Osteocyte (in vitro differentiated cells): ENCODE data around the gene TSGA10. TPM values are rescaled to one million over a fixed set of nuclear protein-coding genes. Genes with fewer than 3 reads are reported as not detected.

Source experiments
- DNase-seq: peaks from one replicate; pipeline ENCODE4 v3.0.0; 2021; ENCODE audit warnings: mixed read lengths; ENCODE audit not compliant: unreplicated experiment; ENCODE audit errors: extremely low spot score
- H3K27ac Mint-ChIP-seq: one replicate; pipeline ENCODE4 v1.8.0; 2021; ENCODE audit warnings: mild to moderate bottlenecking, mixed read lengths; ENCODE audit not compliant: unreplicated experiment
- H3K27me3 Mint-ChIP-seq: one replicate; pipeline ENCODE4 v1.8.0; 2021; ENCODE audit warnings: mixed read lengths; ENCODE audit not compliant: unreplicated experiment
- H3K36me3 Mint-ChIP-seq: one replicate; pipeline ENCODE4 v1.8.0; 2021; ENCODE audit warnings: mixed read lengths; ENCODE audit not compliant: unreplicated experiment
- H3K4me1 Mint-ChIP-seq: one replicate; pipeline ENCODE4 v1.8.0; 2021; ENCODE audit warnings: mixed read lengths; ENCODE audit not compliant: unreplicated experiment
- H3K4me3 Mint-ChIP-seq: one replicate; pipeline ENCODE4 v1.8.0; 2021; ENCODE audit warnings: mild to moderate bottlenecking, moderate library complexity, mixed read lengths; ENCODE audit not compliant: unreplicated experiment
- H3K9me3 Mint-ChIP-seq: one replicate; pipeline ENCODE4 v1.8.0; 2021; ENCODE audit warnings: mixed read lengths; ENCODE audit not compliant: unreplicated experiment
- total RNA-seq: library from RNA; stranded (reverse); gene quantifications from 2 replicates; pipeline ENCODE4 v1.2.1, GENCODE V29; 2021
- TF ChIP-seq, protein P1 (sequence below): fragments of 200-600 bp; sonication (generic); IDR thresholded peaks from 2 replicates; pipeline ENCODE4 v1.5.0; 2021; ENCODE audit warnings: antibody characterized with exemption, mild to moderate bottlenecking, moderate library complexity

The TSGA10 gene
- total RNA-seq, 1 donor from 2014 or later: 3.6 TPM

GRCh38 chr2:99181624-99182000 is 26.9 kb upstream of the TSGA10 start:
- peaks cover 34% of the 10 kb centered on the region for H3K4me1 Mint-ChIP-seq
- no peaks in the 10 kb centered on the region for H3K9me3 Mint-ChIP-seq
- H3K36me3 Mint-ChIP-seq: peaks cover 5% of the 10 kb centered on the region
- H3K27ac Mint-ChIP-seq: peak overlapping the region; percentile 96
- no peaks in the 10 kb centered on the region for H3K27me3 Mint-ChIP-seq
- H3K4me3 Mint-ChIP-seq: peak overlapping the region; percentile 98
- no peak for DNase-seq
- TF ChIP-seq, protein P1, sequence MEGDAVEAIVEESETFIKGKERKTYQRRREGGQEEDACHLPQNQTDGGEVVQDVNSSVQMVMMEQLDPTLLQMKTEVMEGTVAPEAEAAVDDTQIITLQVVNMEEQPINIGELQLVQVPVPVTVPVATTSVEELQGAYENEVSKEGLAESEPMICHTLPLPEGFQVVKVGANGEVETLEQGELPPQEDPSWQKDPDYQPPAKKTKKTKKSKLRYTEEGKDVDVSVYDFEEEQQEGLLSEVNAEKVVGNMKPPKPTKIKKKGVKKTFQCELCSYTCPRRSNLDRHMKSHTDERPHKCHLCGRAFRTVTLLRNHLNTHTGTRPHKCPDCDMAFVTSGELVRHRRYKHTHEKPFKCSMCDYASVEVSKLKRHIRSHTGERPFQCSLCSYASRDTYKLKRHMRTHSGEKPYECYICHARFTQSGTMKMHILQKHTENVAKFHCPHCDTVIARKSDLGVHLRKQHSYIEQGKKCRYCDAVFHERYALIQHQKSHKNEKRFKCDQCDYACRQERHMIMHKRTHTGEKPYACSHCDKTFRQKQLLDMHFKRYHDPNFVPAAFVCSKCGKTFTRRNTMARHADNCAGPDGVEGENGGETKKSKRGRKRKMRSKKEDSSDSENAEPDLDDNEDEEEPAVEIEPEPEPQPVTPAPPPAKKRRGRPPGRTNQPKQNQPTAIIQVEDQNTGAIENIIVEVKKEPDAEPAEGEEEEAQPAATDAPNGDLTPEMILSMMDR: no peak

DNA sequence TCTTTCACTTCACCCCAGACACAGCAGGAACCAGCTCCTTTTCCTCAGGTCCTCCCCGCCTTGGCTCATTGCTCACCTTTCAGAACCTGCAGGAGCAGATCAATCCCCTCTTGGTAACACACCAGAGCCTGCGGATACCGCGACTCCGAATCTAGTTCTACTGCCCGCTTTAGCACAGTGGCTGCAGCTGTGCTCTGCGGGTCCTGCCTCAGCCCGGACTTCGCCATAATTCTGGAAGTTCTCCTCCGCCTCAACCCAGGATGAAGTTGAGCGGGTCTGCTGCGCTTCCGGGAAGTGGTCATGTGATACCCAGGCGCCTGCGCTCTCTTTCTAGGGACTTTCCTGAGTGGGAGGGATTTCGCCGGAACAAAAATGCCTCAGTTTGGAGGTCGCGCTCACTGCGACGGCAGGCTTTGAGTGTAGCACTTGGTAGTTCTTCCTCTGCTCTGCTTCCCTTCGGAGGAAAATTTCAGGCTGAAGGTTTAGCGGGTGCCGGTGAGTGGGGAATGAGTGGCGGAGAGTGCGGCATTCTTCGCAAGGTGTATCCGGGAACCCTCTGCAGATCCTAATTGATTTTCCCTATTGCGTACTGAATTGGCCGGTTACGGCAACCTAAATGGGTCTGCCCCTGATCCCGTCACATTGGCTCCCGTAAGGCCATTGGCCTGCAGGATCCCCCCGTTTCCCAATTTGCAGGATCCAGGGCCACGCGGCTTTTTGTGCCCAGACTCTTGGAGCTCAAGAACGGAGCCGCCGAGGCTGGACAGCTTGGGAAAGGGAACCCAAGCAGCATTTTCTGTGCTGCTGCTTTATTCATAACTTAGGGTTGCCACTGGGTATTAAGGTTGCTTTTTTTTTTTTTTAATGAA is 26.2 kb upstream of the TSGA10 start, which contains the start of the genes MITD1 and MRPL30:
MITD1 (minus strand) TSS at position 304 of the 869 bp plus-strand sequence; CDS start at position 227, 77 bp downstream.
MRPL30 (plus strand) TSS at position 430 of the 869 bp plus-strand sequence. CDS start 5,020 bp downstream, outside the sequence.
- Mint-ChIP-seq H3K4me3 (peak within 1 kb of the TSS; percentile 98), H3K9me3 (no peaks in the 10 kb centered on the region), H3K4me1 (peaks cover 34% of the 10 kb centered on the region), H3K27me3 (no peaks in the 10 kb centered on the region), H3K36me3 (peaks cover 5% of the 10 kb centered on the region), H3K27ac (peak within 1 kb of the TSS; percentile 96)
- TF ChIP-seq, protein P1: no peak
- peak; percentile 96 for DNase-seq

GRCh38 chr2:99171377-99172140 is 16.8 kb upstream of the TSGA10 start:
- no peak overlapping the region for H3K4me3 Mint-ChIP-seq
- H3K27ac Mint-ChIP-seq: no peak overlapping the region
- H3K9me3 Mint-ChIP-seq: no peaks in the 10 kb centered on the region
- no peak for DNase-seq
- H3K4me1 Mint-ChIP-seq: no peaks in the 10 kb centered on the region
- H3K27me3 Mint-ChIP-seq: no peaks in the 10 kb centered on the region
- TF ChIP-seq, protein P1: no peak
- peaks cover 30% of the 10 kb centered on the region for H3K36me3 Mint-ChIP-seq

DNA sequence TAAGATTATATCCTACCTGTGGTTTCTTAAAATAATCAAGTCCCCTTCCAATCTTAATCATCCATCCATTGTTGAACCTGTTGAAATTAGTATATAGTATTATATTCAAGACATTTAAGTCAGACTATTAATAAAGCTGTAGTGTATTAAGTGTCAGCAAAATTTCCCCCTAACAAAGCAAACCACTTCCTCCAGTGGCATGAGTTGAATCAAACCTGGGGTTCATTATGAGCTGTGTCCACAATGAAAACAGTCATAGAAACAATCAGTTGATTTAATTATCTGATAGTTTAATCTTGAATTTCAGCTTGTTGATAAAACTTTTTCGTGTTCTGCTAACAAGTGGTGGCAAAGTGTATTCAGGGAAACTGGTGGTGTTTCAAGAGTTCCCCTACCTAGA is 14.8 kb upstream of the TSGA10 start:
- no peak overlapping the region for H3K4me3 Mint-ChIP-seq
- no peak overlapping the region for H3K27ac Mint-ChIP-seq
- TF ChIP-seq, protein P1: no peak
- H3K36me3 Mint-ChIP-seq: peaks cover 33% of the 10 kb centered on the region
- H3K27me3 Mint-ChIP-seq: no peaks in the 10 kb centered on the region
- H3K4me1 Mint-ChIP-seq: no peaks in the 10 kb centered on the region
- no peaks in the 10 kb centered on the region for H3K9me3 Mint-ChIP-seq
- DNase-seq: no peak

DNA sequence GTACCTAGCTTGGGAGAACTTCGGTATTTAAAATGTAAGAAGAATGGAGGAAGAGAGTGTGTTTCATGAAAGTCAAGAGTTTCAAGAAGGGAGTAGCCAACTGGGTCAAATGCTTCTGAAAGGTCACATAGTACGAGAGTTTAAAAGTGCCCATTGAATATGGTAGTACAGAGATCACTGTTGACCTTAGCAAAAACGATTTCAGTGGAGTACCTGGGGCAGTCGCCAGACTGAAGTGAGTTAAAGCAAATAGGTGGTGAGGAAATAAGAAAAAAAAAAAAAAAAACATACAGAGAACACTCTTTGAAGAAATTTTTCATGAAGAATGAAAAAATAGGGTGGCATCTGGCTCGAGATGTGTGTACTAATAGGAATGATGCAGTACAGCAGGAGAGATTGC is 11.5 kb upstream of the TSGA10 start:
- no peak for DNase-seq
- no peak overlapping the region for H3K27ac Mint-ChIP-seq
- H3K27me3 Mint-ChIP-seq: no peaks in the 10 kb centered on the region
- H3K4me3 Mint-ChIP-seq: no peak overlapping the region
- TF ChIP-seq, protein P1: no peak
- H3K9me3 Mint-ChIP-seq: no peaks in the 10 kb centered on the region
- H3K36me3 Mint-ChIP-seq: peaks cover 31% of the 10 kb centered on the region
- no peaks in the 10 kb centered on the region for H3K4me1 Mint-ChIP-seq
